Suppressor macrophage treated with lipopolysaccharide for 1 hour (primary cell): ENCODE measurements around the gene UBA6.
"Not testable (repeated sequence)": the region's sequence is repeated elsewhere in the genome, so short reads cannot be mapped to it uniquely, and the experiment has no call there.

Experiments
- DNase-seq, 3 donors: peaks; one replicate each; pipeline ENCODE4 v3.0.0-alpha.2; 2020 to 2022

Gene UBA6

DNA sequence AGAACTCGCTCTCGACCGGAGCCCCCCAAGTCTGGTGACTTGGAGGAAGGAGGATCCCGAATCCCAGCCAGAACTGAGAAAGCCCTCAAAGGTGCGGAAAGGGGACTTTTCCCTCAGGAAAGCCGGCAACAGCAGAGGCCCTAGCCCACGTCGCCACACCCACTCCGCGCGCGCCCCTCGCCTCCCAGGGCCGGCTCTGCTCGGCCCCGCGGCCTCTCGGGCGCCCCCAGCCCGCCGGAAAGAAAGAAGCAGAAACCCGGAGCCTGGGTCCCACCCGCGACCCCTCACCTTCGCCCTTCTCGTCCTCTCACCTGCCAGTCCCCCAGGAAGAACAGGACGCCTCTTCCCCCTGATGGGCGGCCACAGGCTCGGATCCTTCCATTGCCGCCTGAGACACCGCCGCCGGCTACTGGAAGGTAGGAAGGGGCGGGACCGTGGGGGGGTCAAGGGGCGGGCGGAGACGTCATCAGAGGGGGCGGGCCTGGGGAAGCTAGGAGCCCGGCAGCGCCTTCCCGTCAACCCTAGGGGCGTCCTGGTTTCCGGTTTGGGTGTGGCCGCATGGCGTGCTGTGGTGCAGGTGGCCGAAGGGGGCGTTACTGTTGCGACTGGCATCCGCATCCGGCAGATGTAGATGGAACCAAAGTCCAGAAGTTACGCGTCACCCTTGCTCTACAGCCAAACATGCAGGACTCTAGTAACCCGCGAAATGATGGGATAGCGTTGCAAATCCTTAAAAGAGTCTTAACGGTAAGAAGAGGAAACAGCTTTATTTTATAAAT, at the start of gene UBA6:
Gene UBA6, minus strand, starts transcription at position 418 of the 779 bp plus-strand sequence. Its CDS starts 36 bp downstream, at position 382.
- peak; percentile 96 to 98 (median 97) for DNase-seq

- DNase-seq: no peak
These were observed 49.7 kb upstream of the UBA6 start for GRCh38 chr4:67750691-67751090.

DNA sequence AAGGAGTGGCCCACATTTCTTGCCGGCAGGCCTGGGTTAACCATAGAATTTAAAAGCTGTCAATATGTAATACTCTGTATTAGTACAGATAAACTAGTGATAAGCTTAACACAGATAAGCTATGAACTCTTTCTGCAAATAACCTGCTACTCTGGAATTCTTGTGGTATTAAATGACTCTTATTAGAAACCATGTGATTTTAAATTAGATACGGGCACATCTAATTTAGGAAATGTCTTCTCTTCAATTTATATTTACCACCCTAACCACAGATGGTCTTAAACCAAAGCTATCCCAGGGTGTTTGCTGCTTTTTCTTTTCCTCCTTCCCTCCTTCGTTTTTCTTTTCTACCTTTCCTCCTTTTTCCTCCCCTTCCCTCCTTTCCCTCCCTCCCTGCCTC, 48.3 kb upstream of the UBA6 start:
- DNase-seq: no peak

DNA sequence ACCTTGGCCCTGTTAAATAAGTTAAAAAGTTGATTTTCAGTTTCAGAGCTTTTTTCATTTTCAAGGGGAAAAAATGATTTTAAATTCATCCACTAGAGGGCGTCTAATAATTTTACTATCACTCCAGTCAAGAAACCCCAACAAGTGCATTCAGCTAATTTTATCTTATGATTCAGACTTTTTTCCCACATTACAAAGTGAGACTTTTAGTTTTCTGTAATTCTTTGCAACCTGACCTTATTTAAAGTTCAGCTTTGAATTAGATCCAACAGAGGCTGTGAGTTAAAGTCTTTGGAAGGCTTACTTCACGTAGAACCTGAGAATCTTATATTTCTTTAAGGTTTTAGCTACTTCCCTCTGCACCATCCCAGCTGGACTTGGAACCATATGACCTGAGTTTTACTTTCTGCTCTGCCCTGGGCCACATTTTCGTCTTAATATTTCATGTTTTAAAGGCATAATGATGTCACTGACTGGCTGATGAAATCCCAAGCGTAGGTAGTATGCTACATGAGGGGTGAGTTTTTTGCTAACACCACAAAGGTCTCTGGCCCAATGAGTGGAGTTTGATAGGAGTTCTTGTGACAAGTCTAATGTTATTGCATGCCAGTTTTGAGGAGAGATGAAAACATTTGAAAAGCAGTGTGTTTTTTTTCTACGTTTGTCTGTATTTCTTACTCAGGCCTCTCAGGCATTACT, 46.0 kb upstream of the UBA6 start:
- peak; percentile 52 to 81 (median 81) for DNase-seq

- DNase-seq: no peak
These were observed 43.8 kb upstream of the UBA6 start for GRCh38 chr4:67744561-67745283.

GRCh38 chr4:67743194-67743593, 42.2 kb upstream of the UBA6 start:
- no peak for DNase-seq

DNA sequence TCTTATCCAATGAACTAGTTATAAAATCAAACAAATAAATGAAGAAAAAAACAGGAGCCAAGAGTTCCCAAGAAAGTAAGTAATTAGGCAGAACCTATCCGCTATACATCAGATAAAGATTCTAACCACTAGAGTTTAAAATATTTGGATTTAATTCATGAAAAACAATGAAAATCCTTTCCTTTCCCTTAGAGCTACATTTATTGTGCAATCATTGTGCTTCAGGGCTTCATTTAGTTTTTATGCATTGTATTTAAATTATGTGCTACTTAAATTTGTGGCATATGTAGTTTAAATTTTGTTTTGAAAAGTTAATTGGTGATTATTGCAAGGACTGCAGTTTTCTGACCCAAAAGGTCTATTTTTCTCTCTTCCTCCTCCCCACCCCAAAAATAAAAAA, 35.3 kb upstream of the UBA6 start:
- DNase-seq: no peak

DNA sequence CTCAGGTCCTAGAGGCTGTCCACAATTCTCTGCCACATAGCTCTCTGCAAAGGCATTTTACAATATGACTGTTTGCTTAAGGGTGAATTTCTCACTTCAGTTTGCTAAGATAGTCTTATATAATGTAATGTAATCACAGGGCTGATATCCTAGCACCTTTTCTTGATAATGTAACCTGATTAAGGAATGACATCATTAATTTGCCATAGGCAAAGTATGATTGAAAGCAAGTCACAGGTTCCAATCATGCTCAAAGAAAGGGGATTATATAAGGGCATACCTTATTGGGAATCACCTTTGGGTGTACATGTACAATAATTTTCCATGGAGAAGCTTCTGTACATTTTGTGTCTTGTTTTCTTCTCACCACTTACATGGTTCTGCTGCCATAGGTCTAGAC, 34.4 kb upstream of the UBA6 start:
- no peak for DNase-seq

DNA sequence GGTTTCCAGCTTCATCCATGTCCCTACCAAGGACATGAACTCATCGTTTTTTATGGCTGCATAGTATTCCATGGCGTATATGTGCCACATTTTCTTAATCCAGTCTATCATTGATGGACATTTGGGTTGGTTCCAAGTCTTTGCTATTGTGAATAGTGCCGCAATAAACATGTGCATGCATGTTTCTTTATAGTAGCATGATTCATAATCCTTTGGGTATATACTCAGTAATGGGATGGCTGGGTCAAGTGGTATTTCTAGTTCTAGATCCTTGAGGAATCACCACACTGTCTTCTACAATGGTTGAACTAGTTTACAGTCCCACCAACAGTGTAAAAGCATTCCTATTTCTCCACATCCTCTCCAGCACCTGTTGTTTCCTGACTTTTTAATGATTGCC, 29.6 kb upstream of the UBA6 start:
- DNase-seq: not testable (repeated sequence)

- DNase-seq: peak; percentile 49 to 65 (median 57)
These were observed 26.3 kb upstream of the UBA6 start for GRCh38 chr4:67727124-67727850.

DNA sequence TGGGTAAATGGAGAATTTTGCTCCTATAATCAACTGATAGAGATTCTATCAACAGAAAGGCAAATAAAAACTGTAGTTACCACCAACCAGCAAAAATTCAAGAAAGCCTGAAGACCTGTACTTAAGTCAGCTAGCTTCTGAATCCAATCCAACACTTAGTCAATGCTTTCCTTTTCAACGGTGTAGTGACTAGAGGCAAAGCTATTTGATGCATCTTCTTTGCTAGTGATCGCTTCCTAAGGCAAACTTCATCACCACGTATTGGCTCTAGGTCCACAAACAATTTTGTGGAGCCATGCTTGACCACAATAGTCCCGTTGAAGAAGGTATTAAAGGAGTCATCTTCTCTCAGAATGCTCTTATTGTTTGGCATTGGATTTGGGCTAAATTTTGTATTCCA, 25.0 kb upstream of the UBA6 start:
- DNase-seq: no peak

- DNase-seq: no peak
These were observed 24.2 kb upstream of the UBA6 start for GRCh38 chr4:67725132-67725531.

DNA sequence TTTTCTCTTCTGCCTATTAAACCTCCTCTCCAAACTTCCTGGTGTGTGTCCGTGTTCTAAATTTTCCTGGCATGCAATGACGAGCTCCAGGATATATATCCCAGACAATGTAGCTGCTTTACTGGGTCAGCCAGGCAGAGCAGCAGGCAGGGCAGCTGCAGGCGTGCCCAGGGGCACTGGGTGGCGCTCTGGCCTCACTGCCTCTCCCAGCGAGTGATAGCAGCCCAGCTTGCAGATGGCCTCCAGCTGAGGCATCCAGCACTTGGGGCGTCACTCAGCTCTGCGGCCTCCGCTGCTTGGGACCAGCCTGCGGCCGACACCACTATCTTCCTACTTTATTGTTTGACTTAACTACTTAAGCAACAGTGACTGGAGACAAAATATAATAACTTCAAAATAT, 23.0 kb upstream of the UBA6 start:
- DNase-seq: no peak

DNA sequence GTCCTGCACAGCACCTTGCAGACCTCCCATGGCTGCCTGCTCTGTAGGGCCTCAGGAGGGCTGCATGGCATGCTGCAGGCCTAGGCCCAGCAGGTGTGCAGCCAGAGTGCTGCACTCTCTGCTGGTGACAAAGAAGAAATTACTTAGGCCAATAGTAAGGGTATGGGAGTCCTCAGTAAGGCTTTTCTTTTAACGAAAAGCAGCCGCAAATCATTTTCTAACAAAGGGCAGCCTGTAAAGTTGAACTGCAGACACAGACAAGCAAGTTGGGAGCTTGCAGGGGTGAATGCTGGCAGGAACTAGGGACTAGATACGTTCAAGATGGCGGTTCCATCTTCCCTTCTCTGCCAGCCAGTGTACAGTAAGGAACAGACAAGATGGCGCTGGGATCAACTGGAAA, 22.4 kb upstream of the UBA6 start:
- no peak for DNase-seq

DNA sequence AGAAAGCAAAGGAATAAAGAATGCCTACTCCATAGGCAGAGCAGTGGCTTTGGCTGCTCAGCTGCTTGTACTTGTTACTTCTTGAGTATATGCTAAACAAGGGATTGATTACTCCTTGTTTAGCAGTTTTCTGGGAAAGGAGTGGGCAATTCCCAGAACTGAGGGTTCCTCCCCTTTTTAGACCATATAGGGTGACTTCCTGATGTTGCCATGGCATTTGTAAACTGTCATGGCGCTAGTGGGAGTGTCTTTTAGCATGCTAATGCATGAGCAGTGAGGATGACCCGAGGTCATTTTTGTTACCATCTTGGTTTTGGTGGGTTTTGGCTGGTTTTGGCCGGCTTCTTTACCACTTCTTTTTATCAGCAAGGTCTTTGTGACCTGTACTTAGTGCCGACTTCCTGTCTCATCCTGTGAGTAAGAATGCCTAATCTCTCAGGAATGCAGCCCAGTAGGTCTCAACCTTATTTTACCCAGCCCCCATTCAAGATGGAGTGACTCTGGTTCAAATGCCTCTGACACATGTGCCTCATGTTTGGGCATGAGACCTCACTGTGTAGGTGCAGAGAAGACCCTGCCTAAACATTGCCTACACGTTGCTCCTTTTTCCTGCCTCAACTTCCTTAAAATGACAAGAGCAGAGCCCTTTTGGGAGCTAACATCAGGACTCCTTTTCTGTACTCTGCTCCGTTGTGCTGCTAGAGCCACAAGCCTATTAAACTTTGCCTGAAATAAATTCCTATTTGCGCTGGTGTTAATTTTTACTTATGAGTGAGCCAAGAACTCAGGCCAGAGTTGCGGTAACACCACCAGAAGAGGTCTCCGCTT, 21.0 kb upstream of the UBA6 start:
- no peak for DNase-seq

DNA sequence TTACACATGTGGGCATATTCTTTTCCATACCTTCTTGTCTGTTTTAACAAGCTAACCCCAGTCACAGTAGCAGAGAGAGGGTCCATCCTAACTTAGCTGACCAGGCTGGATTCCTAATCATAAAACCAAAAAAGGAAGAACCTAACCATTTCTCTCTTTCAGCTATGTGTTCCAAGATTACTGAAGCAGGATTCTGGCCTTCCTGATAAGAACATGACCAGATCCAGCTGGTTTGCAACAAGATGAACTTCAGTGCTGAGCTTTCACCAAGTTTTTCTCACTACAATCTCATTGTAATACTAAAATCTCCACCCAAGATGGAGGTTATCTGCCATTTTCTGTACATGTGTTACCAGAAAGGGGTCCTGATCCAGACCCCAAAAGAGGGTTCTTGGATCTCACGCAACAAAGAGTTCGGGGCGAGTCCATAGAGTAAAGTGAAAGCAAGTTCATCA, 20.4 kb upstream of the UBA6 start:
- DNase-seq: no peak

DNA sequence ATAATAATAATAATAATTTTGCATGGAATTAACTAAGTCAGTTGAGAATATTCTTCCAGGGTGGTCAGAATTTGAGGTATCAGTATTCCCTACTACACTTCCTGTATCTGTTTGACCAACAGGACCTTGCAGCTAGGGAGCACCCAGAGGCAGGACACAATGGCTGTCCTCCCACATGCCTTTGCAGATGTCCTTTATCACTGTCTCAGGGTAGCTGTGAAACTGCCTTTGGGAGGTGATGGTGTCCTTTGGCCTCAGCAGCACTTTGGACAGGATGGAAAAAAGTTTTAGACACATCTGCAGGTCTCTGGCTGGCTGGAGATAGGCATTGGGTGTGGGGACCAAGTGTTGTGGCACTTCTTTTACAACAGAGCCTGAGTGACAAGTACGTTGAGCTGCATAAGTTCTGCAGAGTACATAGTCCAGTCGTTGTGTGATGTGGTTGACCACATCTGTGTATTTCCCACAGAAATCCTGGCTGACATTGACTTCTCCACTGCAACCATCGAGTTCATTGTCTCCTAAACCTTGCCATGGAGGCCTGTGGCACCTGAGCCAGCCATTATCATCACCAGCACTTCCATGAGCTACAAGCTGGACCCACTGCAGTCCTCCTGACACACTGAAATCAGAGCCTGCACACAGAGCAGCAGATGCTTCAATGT, 19.1 kb upstream of the UBA6 start:
- DNase-seq: no peak

DNA sequence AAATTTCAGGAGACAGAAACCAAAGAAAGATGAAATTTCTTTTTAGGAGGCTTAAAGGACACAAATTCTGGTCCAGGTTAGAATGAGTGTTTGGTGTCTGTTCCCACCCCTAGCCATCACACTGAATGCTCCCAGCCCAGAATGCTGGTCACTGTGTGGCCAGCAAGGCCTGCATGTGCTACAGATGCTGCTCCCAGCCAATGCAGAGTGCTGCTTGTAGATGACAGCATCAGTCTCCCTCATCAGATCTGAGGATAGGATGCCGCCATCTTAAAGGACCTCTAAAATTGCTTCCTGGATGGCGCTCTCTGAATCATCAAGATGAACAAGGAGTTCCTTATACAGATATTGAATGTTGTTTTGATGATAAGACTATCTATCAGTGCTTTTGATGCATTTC, 17.9 kb upstream of the UBA6 start:
- DNase-seq: no peak

- DNase-seq: no peak
These were observed 16.6 kb upstream of the UBA6 start for GRCh38 chr4:67717586-67717985.

DNA sequence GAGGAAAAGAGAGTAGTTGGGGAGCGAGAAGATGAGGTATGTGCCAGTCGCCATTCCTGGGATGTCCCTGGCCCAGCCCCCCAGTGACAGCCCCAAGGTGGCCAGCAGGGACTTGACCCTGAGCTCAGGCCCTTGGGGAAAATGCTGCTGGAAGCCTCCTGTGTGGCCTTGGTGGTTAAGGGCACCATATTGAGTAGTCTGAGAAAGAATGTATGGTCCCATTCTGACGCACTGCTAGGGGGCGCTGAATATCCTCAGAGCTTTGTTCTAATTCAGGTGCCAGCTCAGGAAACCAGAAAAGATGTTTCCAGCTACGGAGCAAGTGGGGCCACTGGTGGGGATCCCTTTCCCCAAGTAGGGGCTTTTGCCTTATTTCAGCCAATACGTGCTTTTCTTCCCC, 14.0 kb upstream of the UBA6 start:
- DNase-seq: no peak

GRCh38 chr4:67714248-67714583, 13.3 kb upstream of the UBA6 start:
- DNase-seq: peak; percentile 32 to 55 (median 49)
